HG02571 (cell line): Measurements from ENCODE around the gene EPDR1.

Experiments
- ATAC-seq: cut with Tn5 transposase; IDR thresholded peaks from one replicate; pipeline ENCODE4 v1.9.1; 2021; ENCODE audit warnings: mild to moderate bottlenecking, moderate library complexity; ENCODE audit not compliant: unreplicated experiment

Gene EPDR1

GRCh38 chr7:37920305-37920848 lies at the start of gene EPDR1:
EPDR1 (plus strand) TSS chr7:37920640; CDS start chr7:37920940, 300 bp downstream.
- peak; percentile 55 for ATAC-seq

GRCh38 chr7:37882086-37882485 lies 38.4 kb upstream of the EPDR1 start:
- ATAC-seq, result no peak

DNA sequence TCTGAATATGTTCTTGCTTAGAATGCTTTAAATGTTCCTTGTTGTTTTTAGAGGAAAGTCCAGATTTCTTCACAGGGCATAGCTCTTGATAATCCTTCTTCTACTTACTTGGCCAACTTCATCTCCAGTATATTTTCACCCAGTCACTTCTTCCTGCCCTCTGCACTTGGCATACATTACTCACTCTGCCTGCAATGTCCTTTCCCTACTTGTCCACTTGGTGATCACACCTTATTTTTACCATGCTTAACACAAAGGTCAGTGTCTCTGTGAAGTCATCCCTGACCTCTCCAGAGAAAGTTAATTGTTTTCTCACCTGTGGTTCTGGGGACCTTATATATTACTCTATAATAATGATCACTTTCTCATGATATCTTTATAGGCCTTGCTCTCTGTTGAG lies 27.1 kb upstream of the EPDR1 start:
- no peak for ATAC-seq

- ATAC-seq, result no peak
Observed at GRCh38 chr7:37894671-37895070, 25.8 kb upstream of the EPDR1 start.

DNA sequence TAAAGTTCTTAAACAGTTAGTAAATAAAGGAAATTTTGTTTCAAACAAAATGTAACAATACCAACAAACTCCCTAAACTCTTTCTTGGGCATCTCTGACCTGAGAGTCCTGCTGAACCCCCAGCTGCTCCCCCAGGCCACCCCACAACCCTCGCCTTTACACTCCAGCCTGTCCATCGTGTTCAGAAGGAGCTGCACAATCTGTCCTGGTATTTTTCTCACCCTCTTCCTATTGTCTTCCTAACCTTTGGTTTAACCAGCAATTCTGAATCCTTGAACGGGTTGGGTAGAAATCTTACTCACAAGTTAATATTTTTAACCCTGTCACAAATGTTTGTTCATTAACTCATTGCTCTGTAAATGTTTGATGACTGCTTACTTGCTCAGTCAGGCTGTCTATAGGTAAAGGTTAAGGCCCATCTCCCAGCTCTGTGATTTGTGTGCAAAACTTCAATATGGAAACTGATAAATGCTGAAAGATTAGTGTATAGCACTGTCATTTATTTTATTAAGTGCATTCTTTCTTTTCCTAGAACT lies 20.7 kb upstream of the EPDR1 start:
- no peak for ATAC-seq

GRCh38 chr7:37901236-37901827 lies 19.1 kb upstream of the EPDR1 start:
- no peak for ATAC-seq

DNA sequence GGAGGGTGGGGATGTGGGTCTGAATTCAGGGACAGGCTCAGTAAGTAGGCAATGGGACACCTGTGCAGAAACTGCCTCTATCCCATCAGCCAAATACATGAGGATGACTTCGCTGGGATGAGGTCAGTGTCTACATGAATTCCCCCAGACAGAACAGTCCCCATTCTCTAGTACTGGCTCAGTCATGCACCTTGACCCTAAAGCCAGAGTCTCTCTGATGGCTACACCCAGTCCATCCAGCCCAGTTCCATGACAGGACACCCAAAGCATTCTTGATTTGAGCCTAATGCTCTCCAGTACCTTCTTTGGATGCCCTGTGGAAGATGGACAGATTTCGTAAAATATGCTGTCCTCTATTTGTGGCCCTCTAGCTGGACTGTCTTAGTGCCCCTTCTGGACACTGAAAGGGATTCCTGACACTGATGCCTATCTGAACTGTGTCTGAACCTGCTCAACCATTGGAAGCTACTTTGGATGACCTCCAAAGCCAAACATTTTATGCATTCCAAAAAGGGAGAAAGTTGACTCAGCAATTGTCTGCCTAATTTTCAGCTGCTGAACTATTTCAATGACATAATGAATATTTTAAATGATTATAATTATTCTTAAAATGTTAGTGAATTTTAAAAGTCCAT lies 18.4 kb upstream of the EPDR1 start:
- no peak for ATAC-seq

- ATAC-seq, result no peak
Observed at GRCh38 chr7:37908221-37908788, 12.1 kb upstream of the EPDR1 start.

GRCh38 chr7:37912756-37913155 lies 7.7 kb upstream of the EPDR1 start:
- no peak for ATAC-seq

DNA sequence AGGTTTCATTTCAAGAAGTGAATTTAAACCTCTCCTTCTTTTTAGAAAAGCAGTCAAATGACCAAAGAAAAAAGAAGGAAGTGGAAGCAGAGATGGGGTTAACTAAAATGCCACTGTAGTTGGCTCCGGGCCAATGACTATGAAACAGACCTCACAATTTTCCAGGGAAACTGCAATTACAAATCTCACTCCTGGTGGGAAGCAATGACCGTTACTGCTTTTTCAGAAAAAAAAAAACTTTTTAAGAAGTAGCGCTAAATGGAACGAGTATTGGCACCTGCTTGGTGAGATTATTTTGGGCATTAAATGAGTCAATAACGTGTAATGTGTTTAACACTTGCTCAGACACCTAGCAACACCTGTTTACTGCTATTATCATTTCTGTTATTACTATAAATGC lies 5.0 kb upstream of the EPDR1 start:
- ATAC-seq, result no peak

DNA sequence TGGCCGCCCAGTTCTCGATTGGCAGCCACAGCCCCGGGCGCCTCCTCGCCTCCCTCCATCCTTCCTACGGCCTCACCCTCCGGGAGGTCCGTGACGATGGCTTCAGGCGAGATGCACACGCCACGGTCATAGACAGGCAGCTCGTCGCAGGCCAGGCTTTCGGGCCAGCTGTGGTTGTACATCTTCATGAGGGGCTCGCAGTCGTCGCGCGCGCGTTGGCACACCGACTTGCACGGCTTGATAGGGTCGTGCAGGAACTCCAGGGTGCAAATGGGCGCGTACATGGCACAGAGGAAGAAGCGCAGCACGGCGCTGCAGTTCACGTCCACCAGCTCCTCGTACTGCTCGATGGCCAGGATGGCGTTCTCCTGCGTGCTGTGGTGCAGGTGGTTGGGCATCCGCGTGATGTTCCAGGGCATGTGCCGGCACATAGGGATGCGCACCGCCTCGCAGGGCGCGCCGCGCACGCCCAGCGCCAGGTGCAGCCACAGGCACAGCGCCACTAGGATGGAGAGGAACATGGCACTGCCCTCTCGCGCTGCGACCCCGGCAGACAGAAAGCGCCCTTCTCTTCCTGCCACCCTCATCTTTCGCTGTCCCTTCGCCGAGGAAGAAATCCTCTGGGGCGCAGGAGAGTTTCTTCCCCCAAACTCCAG lies 4.3 kb upstream of the EPDR1 start:
- no peak for ATAC-seq

DNA sequence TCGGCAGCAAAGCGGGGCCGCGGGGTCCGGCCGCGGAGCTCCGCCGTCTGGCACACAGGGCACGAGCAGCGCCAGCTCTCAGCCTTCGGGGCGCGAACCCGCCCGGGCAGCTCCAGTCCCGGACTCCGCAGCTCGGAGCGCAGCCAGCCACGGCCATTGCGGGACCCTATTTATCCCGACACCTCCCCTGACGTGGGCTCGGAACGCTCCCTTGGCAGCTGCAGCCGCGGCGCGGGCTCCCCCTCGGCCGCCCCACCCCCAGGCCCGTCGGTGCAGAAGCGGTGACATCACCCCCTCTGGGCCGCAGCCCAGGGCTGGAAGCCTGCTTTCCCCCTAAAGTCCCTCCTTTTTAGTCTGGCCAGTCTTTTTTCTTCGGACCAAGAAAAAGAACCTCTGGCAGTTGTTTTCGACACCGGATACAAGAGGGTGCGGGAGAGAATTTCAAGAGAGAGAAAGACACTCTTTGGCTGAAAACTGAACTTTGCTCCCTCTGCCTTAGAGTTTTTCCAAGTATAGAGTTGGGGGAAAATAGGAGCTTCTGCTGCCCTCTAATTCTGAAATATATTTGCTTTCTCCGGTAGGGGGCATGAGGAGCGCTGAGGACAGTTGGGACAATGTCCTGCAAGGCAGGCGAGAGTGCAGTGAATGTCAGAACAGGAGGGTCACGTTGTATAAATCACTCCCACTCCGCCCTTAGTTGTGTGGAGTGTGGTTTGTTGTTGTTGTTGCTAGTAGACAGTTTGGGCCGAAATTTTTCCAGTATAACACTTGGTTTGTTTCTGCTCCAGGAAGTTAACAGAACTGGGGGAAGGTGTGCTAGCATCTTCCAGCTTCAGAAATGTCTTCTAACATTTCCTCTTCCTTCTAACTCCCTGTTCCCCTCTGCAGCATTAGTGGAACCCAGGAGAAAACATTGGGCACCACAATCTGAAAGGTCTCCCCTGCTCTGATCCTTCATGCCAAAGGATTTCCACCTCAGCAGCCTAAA lies 3.5 kb upstream of the EPDR1 start, which contains the start of gene SFRP4:
SFRP4 (minus strand) TSS at position 145 of the 988 bp plus-strand sequence. CDS start 280 bp downstream, outside the sequence.
- no peak for ATAC-seq

DNA sequence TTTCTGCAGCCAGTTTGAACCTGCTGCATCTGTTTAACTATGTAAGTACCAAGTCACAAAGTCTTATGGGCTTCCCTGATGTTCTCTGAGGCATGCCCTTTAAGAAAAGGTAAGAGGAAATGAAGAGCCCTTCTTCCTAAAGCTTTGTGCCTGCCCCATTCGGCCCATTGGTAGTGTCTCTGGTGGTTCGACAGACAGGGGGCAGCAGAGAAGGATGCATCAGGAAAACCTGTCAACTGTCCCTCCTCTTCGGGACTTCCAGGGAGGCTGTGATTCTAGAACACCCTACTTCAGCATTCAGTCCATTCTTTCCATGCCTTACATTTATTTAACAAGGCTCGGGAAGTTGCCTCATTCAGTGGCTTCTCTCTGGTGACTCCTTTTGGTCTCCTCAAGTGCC lies 1.9 kb upstream of the EPDR1 start:
- no peak for ATAC-seq

GRCh38 chr7:37920849-37921805 lies 687 bp downstream of the EPDR1 start:
- peak; percentile 56 for ATAC-seq

- ATAC-seq, result no peak
Observed at GRCh38 chr7:37921876-37922275, 1.4 kb downstream of the EPDR1 start.

- no peak for ATAC-seq
Observed at GRCh38 chr7:37923996-37924395, 3.6 kb downstream of the EPDR1 start.

GRCh38 chr7:37924491-37925041 lies 4.1 kb downstream of the EPDR1 start:
- ATAC-seq, result no peak

DNA sequence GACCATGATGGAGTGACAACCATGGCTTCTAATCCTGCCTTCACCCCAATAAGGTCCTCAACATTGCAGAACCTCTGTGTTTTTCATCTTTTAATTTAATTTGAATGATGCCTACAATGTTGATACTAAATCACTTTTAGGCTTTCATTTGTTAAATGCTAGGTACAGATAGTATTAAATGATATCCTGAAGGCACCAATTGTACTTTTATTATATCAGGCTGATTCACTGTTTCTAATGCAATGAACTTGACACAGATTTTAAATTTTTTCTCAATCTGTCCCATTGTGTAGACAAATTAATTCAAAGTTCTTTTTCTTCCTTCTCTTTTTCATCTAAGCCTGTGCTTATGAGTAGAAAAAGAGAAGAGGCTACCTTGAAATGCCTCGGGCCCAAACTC lies 5.2 kb downstream of the EPDR1 start:
- no peak for ATAC-seq
